Stomach (tissue), 9 donors: ENCODE results near the gene PET117. TPM values are rescaled to one million over a fixed set of nuclear protein-coding genes. Genes with fewer than 3 reads are reported as not detected.

Experiments used
- DNase-seq, 2 donors: peaks; one replicate each; pipeline versions ENCODE4 v3.0.0 to v3.0.0-alpha.2; 2013 to 2019
- H3K27ac ChIP-seq, 5 donors: fragments of 200-600 bp in 4 of 5; sonication (generic) in 4 of 5; one replicate each; pipeline ENCODE4 v1.5.1; 2013 to 2019; ENCODE audit warnings: mild to moderate bottlenecking in 1 of 5, moderate library complexity in 1 of 5
- H3K27me3 ChIP-seq, 3 donors: fragments of 200-600 bp; sonication (generic); one replicate each; pipeline ENCODE4 v1.5.1; 2017 to 2019; ENCODE audit warnings: mixed run types in 1 of 3
- H3K36me3 ChIP-seq, 4 donors: fragments of 200-600 bp; sonication (generic); 1 replicate in 3 of 4; 2 replicates in 1 of 4; pipeline ENCODE4 v1.5.1; 2016 to 2019
- H3K4me1 ChIP-seq, 4 donors: fragments of 200-600 bp; sonication (generic); one replicate each; pipeline ENCODE4 v1.5.1; 2016 to 2019
- H3K4me3 ChIP-seq, 4 donors: fragments of 200-600 bp; sonication (generic) in 3 of 4; one replicate each; pipeline ENCODE4 v1.5.1; 2016 to 2019; ENCODE audit warnings: mild to moderate bottlenecking in 1 of 4
- H3K9me3 ChIP-seq, 4 donors: fragments of 200-600 bp; sonication (generic); one replicate each; pipeline ENCODE4 v1.5.1; 2016 to 2019
- EP300 ChIP-seq: sonication (generic); formaldehyde crosslinking; IDR thresholded peaks from one replicate; pipeline ENCODE4 v1.6.1; 2017; ENCODE audit warnings: antibody characterized with exemption
- POLR2A ChIP-seq, 4 donors: fragments of 450-650 bp; IDR thresholded peaks; one replicate each; pipeline ENCODE4 v1.6.1; 2016; ENCODE audit warnings: antibody characterized with exemption in 4 of 4, control low read depth in 2 of 4, mild to moderate bottlenecking in 1 of 4, moderate library complexity in 1 of 4
- POLR2AphosphoS5 ChIP-seq, 3 donors: sonication (generic); formaldehyde crosslinking; IDR thresholded peaks; one replicate each; pipeline ENCODE4 v1.6.1; 2016; ENCODE audit warnings: antibody characterized with exemption in 3 of 3
- WGBS, 5 donors: extraction: QIAGEN DNeasy Blood & Tissue Kit in 3 of 5; methylation state at CpG; one replicate each; pipeline versions ENCODE4 v1.1.5 to v1.1.7; 2013 to 2018; 5-methylcytosine and 5-hydroxymethylcytosine counted together
- intact Hi-C: fragments of 100-400 bp; cut with DNase I; formaldehyde crosslinking; loops from one replicate; pipeline ENCODE4 v1.15.1; 2023; ENCODE audit warnings: low total_unique reads
- polyA plus RNA-seq, 3 donors: library from polyadenylated mRNA; stranded (reverse); fragments of 200-250 nt; gene quantifications; one replicate each; pipeline ENCODE4 v1.2.3, GENCODE V29; 2013
- total RNA-seq, 5 donors: library from RNA; depleted of rRNA; stranded (reverse); fragments of >200 nt; gene quantifications; one replicate each; pipeline versions ENCODE4 v1.1.0 to v1.2.3, GENCODE V29; 2014 to 2016
- TF ChIP-seq, protein P1 (sequence below), 7 experiments: fragments of 450-650 bp in 4 of 7; fragments of 200-600 bp in 3 of 7; sonication (generic) in 3 of 7; IDR thresholded peaks; one replicate each; pipeline ENCODE4 v1.5.1; 2016 to 2019; ENCODE audit warnings: antibody characterized with exemption in 7 of 7, control low read depth in 2 of 7, mild to moderate bottlenecking in 1 of 7
- donor health status: healthy with polysubstance abuse.
- donor health status: Bipolar disorder and iron deficiency.
- donor health status: healthy.

Gene PET117
- total and polyA plus RNA-seq, 8 donors = 1.2 to 23.5 (median 14.5) TPM

DNA sequence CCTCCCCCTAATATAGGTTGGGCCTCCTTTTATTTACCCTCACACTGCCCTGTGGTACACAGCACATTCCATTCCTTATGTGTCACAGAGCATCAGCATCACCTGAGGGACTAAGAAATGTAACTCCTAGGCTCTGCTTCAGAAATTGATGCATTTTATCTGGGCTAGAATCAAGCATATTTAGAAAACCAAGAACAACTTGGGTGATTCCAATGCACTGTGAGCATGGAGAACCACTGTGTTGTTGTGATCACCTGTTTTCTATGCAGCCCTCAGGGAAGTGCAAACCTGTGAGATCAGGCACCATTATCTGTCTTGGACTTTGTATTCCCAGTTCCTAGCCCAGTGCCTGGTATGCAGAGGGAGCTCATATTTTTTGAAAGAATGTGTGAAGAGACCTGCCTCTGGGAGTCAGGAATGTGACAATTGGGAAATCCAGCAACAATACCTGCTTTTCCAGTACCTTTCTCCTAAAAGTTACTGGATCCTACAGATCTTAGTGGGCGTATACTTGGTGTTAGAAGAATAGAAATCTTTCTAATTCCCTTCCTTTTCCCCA is 7.0 kb downstream of the PET117 start:
- peak in 1 of 2 donors; percentile 20 for DNase-seq
- no peak for TF ChIP-seq POLR2AphosphoS5 (IDR thresholded peaks at IDR 0.05)
- TF ChIP-seq POLR2A (IDR thresholded peaks at IDR 0.05) = no peak
- no peaks in the 10 kb centered on the region for H3K27me3 ChIP-seq
- peak overlapping the region in 1 of 5 donors; percentile 44 for H3K27ac ChIP-seq
- H3K4me1 ChIP-seq = peaks cover 10 to 36% (median 20%) of the 10 kb centered on the region in 4 donors
- WGBS, 5 donors = 88 to 100% (median 97%) methylated on average over 1 of the region's 1 CpG
- intact Hi-C loops = no loop called here
- H3K9me3 ChIP-seq = no peaks in the 10 kb centered on the region
- H3K36me3 ChIP-seq = peaks cover 7 to 70% (median 61%) of the 10 kb centered on the region in 4 donors
- no peak overlapping the region for H3K4me3 ChIP-seq

DNA sequence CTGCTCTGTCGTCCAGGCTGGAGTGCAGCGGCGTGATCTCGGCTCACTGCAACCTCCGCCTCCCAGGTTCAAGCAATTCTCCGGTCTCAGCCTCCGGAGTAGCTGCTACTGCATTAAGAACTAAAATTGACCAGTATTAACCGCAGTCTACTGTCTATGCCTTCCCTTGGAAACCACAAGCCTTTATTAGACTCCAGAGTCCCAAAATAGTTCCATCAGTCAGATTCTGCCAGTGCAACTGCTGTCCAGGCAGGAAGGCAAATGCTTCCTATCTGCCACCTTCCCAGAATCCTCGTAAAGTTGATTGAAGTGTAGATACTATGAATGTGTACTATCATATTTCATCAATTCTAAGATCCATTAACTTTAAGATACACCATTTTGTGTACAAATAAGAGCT is 16.7 kb downstream of the PET117 start:
- H3K4me1 ChIP-seq = no peaks in the 10 kb centered on the region
- no peak overlapping the region for H3K27ac ChIP-seq
- no peak for DNase-seq
- H3K36me3 ChIP-seq = peaks cover 36 to 74% (median 68%) of the 10 kb centered on the region in 4 donors
- H3K27me3 ChIP-seq = no peaks in the 10 kb centered on the region
- intact Hi-C loops = no loop called here
- TF ChIP-seq EP300 = no peak
- no peak for TF ChIP-seq POLR2AphosphoS5 (IDR thresholded peaks at IDR 0.05)
- TF ChIP-seq POLR2A (IDR thresholded peaks at IDR 0.05) = no peak
- TF ChIP-seq, protein P1, sequence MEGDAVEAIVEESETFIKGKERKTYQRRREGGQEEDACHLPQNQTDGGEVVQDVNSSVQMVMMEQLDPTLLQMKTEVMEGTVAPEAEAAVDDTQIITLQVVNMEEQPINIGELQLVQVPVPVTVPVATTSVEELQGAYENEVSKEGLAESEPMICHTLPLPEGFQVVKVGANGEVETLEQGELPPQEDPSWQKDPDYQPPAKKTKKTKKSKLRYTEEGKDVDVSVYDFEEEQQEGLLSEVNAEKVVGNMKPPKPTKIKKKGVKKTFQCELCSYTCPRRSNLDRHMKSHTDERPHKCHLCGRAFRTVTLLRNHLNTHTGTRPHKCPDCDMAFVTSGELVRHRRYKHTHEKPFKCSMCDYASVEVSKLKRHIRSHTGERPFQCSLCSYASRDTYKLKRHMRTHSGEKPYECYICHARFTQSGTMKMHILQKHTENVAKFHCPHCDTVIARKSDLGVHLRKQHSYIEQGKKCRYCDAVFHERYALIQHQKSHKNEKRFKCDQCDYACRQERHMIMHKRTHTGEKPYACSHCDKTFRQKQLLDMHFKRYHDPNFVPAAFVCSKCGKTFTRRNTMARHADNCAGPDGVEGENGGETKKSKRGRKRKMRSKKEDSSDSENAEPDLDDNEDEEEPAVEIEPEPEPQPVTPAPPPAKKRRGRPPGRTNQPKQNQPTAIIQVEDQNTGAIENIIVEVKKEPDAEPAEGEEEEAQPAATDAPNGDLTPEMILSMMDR (IDR thresholded peaks at IDR 0.05) = no peak
- no peak overlapping the region for H3K4me3 ChIP-seq
- no peaks in the 10 kb centered on the region for H3K9me3 ChIP-seq
- 96 to 97% (median 97%) methylated on average over 9 of the region's 9 CpGs for WGBS, 5 donors

DNA sequence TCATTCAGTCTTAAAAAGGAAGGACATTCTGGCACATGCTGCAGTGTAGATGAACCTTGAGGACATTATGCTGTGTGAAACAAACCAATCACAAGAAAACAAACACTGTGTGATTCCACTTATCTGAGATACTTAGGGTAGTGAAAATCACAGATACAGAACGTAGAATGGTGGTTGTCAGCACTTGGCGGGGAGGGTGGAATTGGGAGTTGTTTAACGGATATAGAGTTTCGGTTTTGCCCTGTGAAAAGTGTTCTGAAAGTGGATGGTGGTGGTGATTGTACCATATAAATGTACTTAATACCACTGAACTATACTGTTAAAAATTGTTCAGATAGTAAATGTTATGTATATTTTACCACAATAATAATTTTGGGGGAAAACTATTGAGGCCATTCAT is 18.4 kb downstream of the PET117 start:
- H3K4me1 ChIP-seq = no peaks in the 10 kb centered on the region
- intact Hi-C loops = no loop called here

DNA sequence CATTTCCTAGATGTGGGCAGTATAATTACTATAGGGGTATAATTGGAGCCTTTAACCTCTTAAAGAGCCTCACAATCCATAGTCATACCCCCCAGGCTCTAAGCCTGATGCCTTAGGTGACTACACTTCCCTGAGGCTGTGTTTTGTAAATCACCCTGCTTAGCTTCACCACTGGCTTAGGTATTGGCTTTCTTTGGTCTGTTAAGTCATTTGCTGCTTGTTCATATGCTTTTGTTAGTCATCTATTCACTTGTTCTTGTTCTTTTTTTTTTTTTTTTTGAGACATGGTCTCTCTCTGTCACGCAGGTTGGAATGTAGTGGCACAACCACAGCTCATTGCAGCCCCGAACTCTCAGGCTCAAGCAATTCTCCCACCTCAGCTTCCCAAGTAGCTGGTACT is 26.7 kb downstream of the PET117 start:
- intact Hi-C loops = no loop called here

More for the DNA sequence above, 18.4 kb downstream of the PET117 start:
- DNase-seq = no peak
- TF ChIP-seq EP300 = no peak
- no peak for TF ChIP-seq POLR2A (IDR thresholded peaks at IDR 0.05)
- TF ChIP-seq POLR2AphosphoS5 (IDR thresholded peaks at IDR 0.05) = no peak
- TF ChIP-seq, protein P1 (IDR thresholded peaks at IDR 0.05) = no peak
- Histone ChIP-seq H3K27ac (no peak overlapping the region), H3K4me3 (no peak overlapping the region), H3K9me3 (no peaks in the 10 kb centered on the region), H3K36me3 (peaks cover 36 to 78% (median 74%) of the 10 kb centered on the region in 4 donors), H3K27me3 (no peaks in the 10 kb centered on the region)
- WGBS, 5 donors = 90 to 94% (median 92%) methylated on average over 4 of the region's 4 CpGs

More for the DNA sequence above, 26.7 kb downstream of the PET117 start:
- Histone ChIP-seq H3K4me1 (peaks cover 6 to 26% (median 18%) of the 10 kb centered on the region in 4 donors), H3K36me3 (peaks cover 26 to 77% (median 73%) of the 10 kb centered on the region in 4 donors), H3K27me3 (no peaks in the 10 kb centered on the region), H3K27ac (no peak overlapping the region), H3K9me3 (no peaks in the 10 kb centered on the region), H3K4me3 (no peak overlapping the region)
- no peak for DNase-seq
- TF ChIP-seq POLR2AphosphoS5 (IDR thresholded peaks at IDR 0.05) (no peak), EP300 (no peak), POLR2A (IDR thresholded peaks at IDR 0.05) (no peak)
- TF ChIP-seq, protein P1 (IDR thresholded peaks at IDR 0.05) = no peak
- WGBS, 5 donors = 82 to 98% (median 96%) methylated on average over 2 of the region's 2 CpGs
